HepG2 (cell line): Measurements from ENCODE around the gene HDGFL2. TPM values are rescaled to one million over a fixed set of nuclear protein-coding genes. Genes with fewer than 3 reads are reported as not detected.

Source experiments
- ATAC-seq: fragments of 200-7000 bp; cut with Tn5 transposase; 3 replicates; pipeline ENCODE4 v1.9.1; 2020; ENCODE audit warnings: mild to moderate bottlenecking, moderate library complexity
- BruUV-seq: library from RNA; stranded (reverse); fragments of 400-500 nt; replicated peaks from 2 replicates; lab custom pipeline; 2021; lab: Mats Ljungman, UMichigan
- CTCF ChIA-PET: fragments of 300-600 bp; formaldehyde crosslinking; extraction: SDS; loops from one replicate; lab custom pipeline; 2021; ENCODE audit warnings: low total read pairs, inconsistent platforms, low intra/inter-chr PET ratio; lab: Yijun Ruan, JAX
- POLR2A ChIA-PET: fragments of 350-600 bp; sonication (Branson Sonifier 250); formaldehyde crosslinking; loops from one replicate; lab custom pipeline; 2020; ENCODE audit warnings: antibody characterized with exemption, inconsistent platforms; lab: Yijun Ruan, JAX
- DNase-seq: peaks from one replicate; pipeline ENCODE4 v3.0.0-alpha.2; 2015; ENCODE audit warnings: low spot score
- FAIRE-seq: peaks from 3 replicates; lab custom pipeline; 2011; peaks lifted over from hg19 to GRCh38; lab: Jason Lieb, UNC
- H2AFZ ChIP-seq: one replicate; pipeline ENCODE4 v1.6.1; 2011; ENCODE audit warnings: low read length, inconsistent platforms
- H3K27ac ChIP-seq: fragments of 300-600 bp; 3 replicates; pipeline ENCODE4 v1.8.0; 2011; ENCODE audit warnings: mixed run types, mild to moderate bottlenecking, mixed read lengths, low read length, inconsistent platforms; ENCODE audit not compliant: insufficient read depth; ENCODE audit errors: extremely low read length
- H3K27me3 ChIP-seq, 2 experiments: fragments of 200-600 bp in 1 of 2; 2 replicates in 1 of 2; 3 replicates in 1 of 2; pipeline versions ENCODE4 v1.6.0 to v1.8.0; 2011; ENCODE audit warnings: low read length in 2 of 2, mild to moderate bottlenecking in 2 of 2, moderate library complexity in 2 of 2, inconsistent platforms in 1 of 2; ENCODE audit not compliant: insufficient read depth in 2 of 2, control insufficient read depth in 1 of 2
- H3K36me3 ChIP-seq, 2 experiments: fragments of 200-600 bp in 1 of 2; replicated peaks in 1 of 2; 2 replicates in 1 of 2; 3 replicates in 1 of 2; pipeline versions ENCODE4 v1.5.1 to v1.8.0; 2011; ENCODE audit warnings: low read length in 2 of 2, inconsistent platforms in 1 of 2; ENCODE audit not compliant: insufficient read depth in 2 of 2, control insufficient read depth in 1 of 2
- H3K4me1 ChIP-seq: 2 replicates; pipeline ENCODE4 v1.5.1; 2012; ENCODE audit warnings: low read length, inconsistent platforms; ENCODE audit not compliant: insufficient read depth
- H3K4me2 ChIP-seq: 2 replicates; pipeline ENCODE4 v1.6.0; 2011; ENCODE audit warnings: low read depth, low read length, inconsistent platforms
- H3K4me3 ChIP-seq, 3 experiments: fragments of 200-600 bp in 1 of 3; sonication (generic), shearing (Covaris generic) in 1 of 3; replicated peaks in 1 of 3; 2 replicates each; pipeline ENCODE4 v1.5.1; 2011 to 2016; ENCODE audit warnings: low read length in 3 of 3, inconsistent platforms in 2 of 3, low read depth in 2 of 3, mild to moderate bottlenecking in 2 of 3, control low read depth in 1 of 3, mixed read lengths in 1 of 3; ENCODE audit not compliant: insufficient read depth in 1 of 3
- H3K79me2 ChIP-seq: one replicate; pipeline ENCODE4 v1.6.1; 2011; ENCODE audit warnings: low read length, inconsistent platforms; ENCODE audit not compliant: insufficient read depth
- H3K9ac ChIP-seq: 2 replicates; pipeline ENCODE4 v1.6.0; 2011; ENCODE audit warnings: mild to moderate bottlenecking, low read depth, low read length, inconsistent platforms; ENCODE audit not compliant: insufficient read depth
- H3K9me3 ChIP-seq: 2 replicates; pipeline ENCODE4 v1.5.1; 2012; ENCODE audit warnings: mild to moderate bottlenecking, low read length
- H4K20me1 ChIP-seq: 2 replicates; pipeline ENCODE4 v1.6.0; 2011; ENCODE audit warnings: inconsistent platforms, mild to moderate bottlenecking, low read length, moderate library complexity; ENCODE audit not compliant: insufficient read depth
- TMF1 ChIP-seq: sonication (generic); formaldehyde crosslinking; IDR thresholded peaks from 2 replicates; pipeline ENCODE4 v1.8.1; 2022; ENCODE audit warnings: low read depth, missing genetic modification reagents
- ZNF136 ChIP-seq: sonication (generic); formaldehyde crosslinking; IDR thresholded peaks from 2 replicates; pipeline ENCODE4 v1.8.1; 2022; ENCODE audit warnings: low read depth, mild to moderate bottlenecking, moderate library complexity, missing genetic modification reagents
- ZNF329 ChIP-seq: sonication (generic); formaldehyde crosslinking; IDR thresholded peaks from 2 replicates; pipeline ENCODE4 v1.9.0; 2021; ENCODE audit warnings: low read depth, mild to moderate bottlenecking, missing genetic modification reagents
- ZNF773 ChIP-seq: sonication (generic); formaldehyde crosslinking; IDR thresholded peaks from 2 replicates; pipeline ENCODE4 v1.4.0; 2020; ENCODE audit warnings: missing genetic modification reagents, borderline replicate concordance
- ZSCAN21 ChIP-seq: sonication (generic); formaldehyde crosslinking; IDR thresholded peaks from 2 replicates; pipeline ENCODE4 v1.8.0; 2022; ENCODE audit warnings: mild to moderate bottlenecking, missing genetic modification reagents, moderate library complexity, borderline replicate concordance
- ZSCAN25 ChIP-seq: sonication (generic); formaldehyde crosslinking; IDR thresholded peaks from 2 replicates; pipeline ENCODE4 v1.8.0; 2022; ENCODE audit warnings: mild to moderate bottlenecking, missing genetic modification reagents
- WGBS: methylation state at CpG from one replicate; pipeline ENCODE4 v1.1.6; 2017; ENCODE audit warnings: low lambda C conversion rate; 5-methylcytosine and 5-hydroxymethylcytosine counted together
- in situ Hi-C: cut with HindIII; loops from 2 replicates; pipeline ENCODE4 v1.10.0; 2017; ENCODE audit warnings: low pct_unique_long_range_greater_than_20kb; ENCODE audit not compliant: extremely low pct_ligation_motif_present
- intact Hi-C: fragments of 100-400 bp; cut with micrococcal nuclease; formaldehyde crosslinking; loops from one replicate; pipeline ENCODE4 v1.10.0; 2022; ENCODE audit not compliant: unreplicated experiment
- polyA plus RNA-seq, 8 experiments: library from polyadenylated mRNA; depleted of rRNA in 3 of 8; stranded (reverse) in 7 of 8; unstranded in 1 of 8; fragments of >200 nt; fragmentation: Illumina TruSeq in 4 of 8; extraction: Trizol in 4 of 8; gene quantifications; 2 replicates each; pipeline versions ENCODE4 v1.2.1 to v1.2.3, GENCODE V29; 2011 to 2016; ENCODE audit warnings: low read depth in 4 of 8, missing spikeins in 1 of 8, mixed read lengths in 1 of 8; ENCODE audit not compliant: insufficient read depth in 1 of 8
- total RNA-seq, 5 experiments: library from RNA; depleted of rRNA; stranded (reverse); fragments of >200 nt; fragmentation: Illumina TruSeq; extraction: Trizol; gene quantifications; 2 replicates each; pipeline ENCODE4 v1.2.3, GENCODE V29; 2016; ENCODE audit warnings: low read depth in 1 of 5
- TF ChIP-seq, protein P1 (sequence below): sonication (generic); formaldehyde crosslinking; IDR thresholded peaks from 2 replicates; pipeline ENCODE4 v1.8.0; 2022; ENCODE audit warnings: mild to moderate bottlenecking, missing genetic modification reagents; ENCODE audit not compliant: insufficient replicate concordance
- TF ChIP-seq, protein P2 (sequence below), 2 experiments: fragments of 450-650 bp in 1 of 2; sonication (generic) in 1 of 2; formaldehyde crosslinking in 1 of 2; IDR thresholded peaks; 2 replicates each; pipeline versions ENCODE4 v1.6.1 to v1.8.0; 2016 to 2022; ENCODE audit warnings: antibody characterized with exemption in 1 of 2, mild to moderate bottlenecking in 1 of 2, missing genetic modification reagents in 1 of 2
- TF ChIP-seq, protein P3 (sequence below): sonication (generic); formaldehyde crosslinking; IDR thresholded peaks from 2 replicates; pipeline ENCODE4 v1.9.0; 2022; ENCODE audit warnings: missing genetic modification reagents, mild to moderate bottlenecking, borderline replicate concordance

Gene HDGFL2
- total and polyA plus RNA-seq, 2 of the 13 experiments (the other 11 are each of a cell fraction or from before 2014, with no cell fraction given): 20.0 to 51.1 TPM

DNA sequence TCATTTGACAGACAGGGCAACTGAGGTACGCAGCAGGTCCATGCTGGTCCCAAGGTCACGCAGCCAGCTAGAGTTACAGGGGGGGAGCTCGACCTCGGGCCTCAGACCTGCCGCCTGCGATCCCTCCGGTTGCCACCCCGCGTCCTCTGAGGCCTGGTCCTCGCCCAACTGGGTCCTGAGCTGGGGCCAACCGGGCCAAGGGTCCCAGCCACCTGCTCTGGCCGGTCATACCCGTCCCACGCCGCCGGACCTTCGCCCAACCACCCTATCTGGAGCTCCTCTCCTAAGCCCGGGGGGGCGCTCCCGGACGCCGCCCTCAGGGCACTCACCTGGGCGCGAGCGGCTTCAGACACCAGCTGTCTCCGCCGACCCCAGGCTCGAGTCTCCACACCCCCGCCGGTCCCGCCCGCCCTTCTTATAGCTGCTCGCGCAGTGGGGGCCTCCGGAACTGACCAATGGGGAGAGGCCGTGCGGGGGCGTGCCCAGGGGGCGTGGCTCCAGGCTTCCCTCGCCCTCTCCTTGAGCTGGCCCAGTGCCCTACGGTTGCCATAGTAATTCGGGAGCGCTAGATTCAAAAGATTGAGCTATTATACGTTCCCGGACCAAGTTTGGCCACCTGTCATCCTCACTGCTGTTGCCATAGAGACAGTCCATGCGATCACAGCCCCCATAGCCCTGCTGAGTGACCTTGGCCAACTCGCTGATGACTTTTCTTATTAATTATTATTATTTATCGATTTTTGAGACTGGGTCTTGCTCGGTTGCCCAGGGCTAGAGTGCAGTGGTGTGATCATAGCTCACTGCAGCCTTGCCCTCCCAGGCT, 63.0 kb downstream of the HDGFL2 start, which contains the start of gene PLIN5:
Gene PLIN5 (minus strand): TSS at position 389 of the 823 bp plus-strand sequence. CDS start 1,150 bp downstream, outside the sequence.
- Histone ChIP-seq H3K9ac (peak within 1 kb of the TSS; percentile 64), H3K27ac (peak within 1 kb of the TSS; percentile 38), H3K4me3 (peak within 1 kb of the TSS; percentile 37 to 71 (median 52); a peak in 5 of 6 replicates), H3K79me2 (peaks cover 5% of the 10 kb centered on the region), H2AFZ (no peak within 1 kb of the TSS), H3K4me2 (peak within 1 kb of the TSS; percentile 93), H3K36me3 (no peaks in the 10 kb centered on the region), H3K27me3 (no peaks in the 10 kb centered on the region; a peak in 1 of 5 replicates), H3K4me1 (peaks cover 78% of the 10 kb centered on the region), H4K20me1 (peaks cover 6% of the 10 kb centered on the region; the same call in 1 of the 2 replicates), H3K9me3 (no peaks in the 10 kb centered on the region)
- TSS peak; percentile 29 for BruUV-seq
- intact Hi-C loops: loop anchor here (5.0 kb wide), 1 partner anchor 63 kb away; the partner anchor contains the start of gene HDGFL2
- FAIRE-seq: peak; percentile 47
- ChIA-PET POLR2A (interaction anchor here (0.6 to 2.5 kb wide), 10 partner anchors 10 to 1823 kb away, joined by 3 to 38 read pairs (median 6); partner anchors contain the start of genes FEM1A, HDGFL2 and PLIN4), CTCF (no interaction called here)
- peak; percentile 80 for DNase-seq
- in situ Hi-C loops: no loop called here
- ATAC-seq: peak; percentile 61
- WGBS: 2% methylated on average over 19 of the region's 49 CpGs
- TF ChIP-seq ZSCAN21 (CRISPR knock-in tag) (no peak), TMF1 (CRISPR knock-in tag) (no peak), ZNF773 (no peak), ZNF329 (no peak), ZNF136 (CRISPR knock-in tag) (no peak), ZSCAN25 (CRISPR knock-in tag) (no peak)
- TF ChIP-seq, protein P1, sequence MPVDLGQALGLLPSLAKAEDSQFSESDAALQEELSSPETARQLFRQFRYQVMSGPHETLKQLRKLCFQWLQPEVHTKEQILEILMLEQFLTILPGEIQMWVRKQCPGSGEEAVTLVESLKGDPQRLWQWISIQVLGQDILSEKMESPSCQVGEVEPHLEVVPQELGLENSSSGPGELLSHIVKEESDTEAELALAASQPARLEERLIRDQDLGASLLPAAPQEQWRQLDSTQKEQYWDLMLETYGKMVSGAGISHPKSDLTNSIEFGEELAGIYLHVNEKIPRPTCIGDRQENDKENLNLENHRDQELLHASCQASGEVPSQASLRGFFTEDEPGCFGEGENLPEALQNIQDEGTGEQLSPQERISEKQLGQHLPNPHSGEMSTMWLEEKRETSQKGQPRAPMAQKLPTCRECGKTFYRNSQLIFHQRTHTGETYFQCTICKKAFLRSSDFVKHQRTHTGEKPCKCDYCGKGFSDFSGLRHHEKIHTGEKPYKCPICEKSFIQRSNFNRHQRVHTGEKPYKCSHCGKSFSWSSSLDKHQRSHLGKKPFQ (CRISPR knock-in tag): no peak
- TF ChIP-seq, protein P2, sequence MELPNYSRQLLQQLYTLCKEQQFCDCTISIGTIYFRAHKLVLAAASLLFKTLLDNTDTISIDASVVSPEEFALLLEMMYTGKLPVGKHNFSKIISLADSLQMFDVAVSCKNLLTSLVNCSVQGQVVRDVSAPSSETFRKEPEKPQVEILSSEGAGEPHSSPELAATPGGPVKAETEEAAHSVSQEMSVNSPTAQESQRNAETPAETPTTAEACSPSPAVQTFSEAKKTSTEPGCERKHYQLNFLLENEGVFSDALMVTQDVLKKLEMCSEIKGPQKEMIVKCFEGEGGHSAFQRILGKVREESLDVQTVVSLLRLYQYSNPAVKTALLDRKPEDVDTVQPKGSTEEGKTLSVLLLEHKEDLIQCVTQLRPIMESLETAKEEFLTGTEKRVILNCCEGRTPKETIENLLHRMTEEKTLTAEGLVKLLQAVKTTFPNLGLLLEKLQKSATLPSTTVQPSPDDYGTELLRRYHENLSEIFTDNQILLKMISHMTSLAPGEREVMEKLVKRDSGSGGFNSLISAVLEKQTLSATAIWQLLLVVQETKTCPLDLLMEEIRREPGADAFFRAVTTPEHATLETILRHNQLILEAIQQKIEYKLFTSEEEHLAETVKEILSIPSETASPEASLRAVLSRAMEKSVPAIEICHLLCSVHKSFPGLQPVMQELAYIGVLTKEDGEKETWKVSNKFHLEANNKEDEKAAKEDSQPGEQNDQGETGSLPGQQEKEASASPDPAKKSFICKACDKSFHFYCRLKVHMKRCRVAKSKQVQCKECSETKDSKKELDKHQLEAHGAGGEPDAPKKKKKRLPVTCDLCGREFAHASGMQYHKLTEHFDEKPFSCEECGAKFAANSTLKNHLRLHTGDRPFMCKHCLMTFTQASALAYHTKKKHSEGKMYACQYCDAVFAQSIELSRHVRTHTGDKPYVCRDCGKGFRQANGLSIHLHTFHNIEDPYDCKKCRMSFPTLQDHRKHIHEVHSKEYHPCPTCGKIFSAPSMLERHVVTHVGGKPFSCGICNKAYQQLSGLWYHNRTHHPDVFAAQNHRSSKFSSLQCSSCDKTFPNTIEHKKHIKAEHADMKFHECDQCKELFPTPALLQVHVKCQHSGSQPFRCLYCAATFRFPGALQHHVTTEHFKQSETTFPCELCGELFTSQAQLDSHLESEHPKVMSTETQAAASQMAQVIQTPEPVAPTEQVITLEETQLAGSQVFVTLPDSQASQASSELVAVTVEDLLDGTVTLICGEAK (IDR thresholded peaks at IDR 0.05): no peak
- TF ChIP-seq, protein P2 (CRISPR knock-in tag; IDR thresholded peaks at IDR 0.05): no peak
- TF ChIP-seq, protein P3, sequence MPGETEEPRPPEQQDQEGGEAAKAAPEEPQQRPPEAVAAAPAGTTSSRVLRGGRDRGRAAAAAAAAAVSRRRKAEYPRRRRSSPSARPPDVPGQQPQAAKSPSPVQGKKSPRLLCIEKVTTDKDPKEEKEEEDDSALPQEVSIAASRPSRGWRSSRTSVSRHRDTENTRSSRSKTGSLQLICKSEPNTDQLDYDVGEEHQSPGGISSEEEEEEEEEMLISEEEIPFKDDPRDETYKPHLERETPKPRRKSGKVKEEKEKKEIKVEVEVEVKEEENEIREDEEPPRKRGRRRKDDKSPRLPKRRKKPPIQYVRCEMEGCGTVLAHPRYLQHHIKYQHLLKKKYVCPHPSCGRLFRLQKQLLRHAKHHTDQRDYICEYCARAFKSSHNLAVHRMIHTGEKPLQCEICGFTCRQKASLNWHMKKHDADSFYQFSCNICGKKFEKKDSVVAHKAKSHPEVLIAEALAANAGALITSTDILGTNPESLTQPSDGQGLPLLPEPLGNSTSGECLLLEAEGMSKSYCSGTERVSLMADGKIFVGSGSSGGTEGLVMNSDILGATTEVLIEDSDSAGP: no peak
